CD4-positive, alpha-beta memory T cell (primary cell): ENCODE results near the gene ZNF627. TPM values are rescaled to one million over a fixed set of nuclear protein-coding genes. Genes with fewer than 3 reads are reported as not detected.
"Not testable (repeated sequence)": the region's sequence is repeated elsewhere in the genome, so short reads cannot be mapped to it uniquely, and the experiment has no call there.

Experiments
- CTCF ChIA-PET: fragments of 350-600 bp; sonication (Branson Sonifier 250); formaldehyde crosslinking; loops from one replicate; lab custom pipeline; 2021; ENCODE audit warnings: inconsistent platforms; ENCODE audit not compliant: partially characterized antibody; lab: Charles Lee
- POLR2A ChIA-PET: fragments of 350-600 bp; sonication (Branson Sonifier 250); formaldehyde crosslinking; loops from one replicate; lab custom pipeline; 2021; ENCODE audit not compliant: partially characterized antibody; lab: Charles Lee
- DNase-seq, 5 donors: peaks; one replicate each; pipeline versions ENCODE4 v3.0.0 to v3.0.0-alpha.2; 2020 to 2022; ENCODE audit warnings: mixed read lengths in 1 of 5
- H3K27ac ChIP-seq: one replicate; pipeline ENCODE4 v1.7.0; 2013; ENCODE audit warnings: low read depth, low read length
- H3K27me3 ChIP-seq: 2 replicates; pipeline ENCODE4 v1.7.0; 2013; ENCODE audit warnings: mild to moderate bottlenecking, low read length, moderate library complexity; ENCODE audit not compliant: insufficient read depth
- H3K36me3 ChIP-seq: 2 replicates; pipeline ENCODE4 v1.7.0; 2013; ENCODE audit warnings: mild to moderate bottlenecking, low read length, moderate library complexity; ENCODE audit not compliant: insufficient read depth
- H3K4me1 ChIP-seq: 2 replicates; pipeline ENCODE4 v1.7.0; 2013; ENCODE audit warnings: mild to moderate bottlenecking, low read length, moderate library complexity; ENCODE audit not compliant: insufficient read depth
- H3K4me3 ChIP-seq, 2 donors: one replicate each; pipeline ENCODE4 v1.7.0; 2013; ENCODE audit warnings: low read length in 2 of 2, mild to moderate bottlenecking in 1 of 2
- H3K9me3 ChIP-seq, 2 donors: one replicate each; pipeline ENCODE4 v1.7.0; 2013; ENCODE audit warnings: low read length in 2 of 2, control low read depth in 1 of 2; ENCODE audit not compliant: control insufficient read depth in 1 of 2
- H3K27ac Mint-ChIP-seq, 7 donors: one replicate each; pipeline ENCODE4 v1.8.0; 2020 to 2021; ENCODE audit warnings: mixed read lengths in 7 of 7, mild to moderate bottlenecking in 6 of 7, inconsistent platforms in 3 of 7, moderate library complexity in 3 of 7
- H3K27me3 Mint-ChIP-seq, 2 donors: one replicate each; pipeline ENCODE4 v1.8.0; 2020 to 2021; ENCODE audit warnings: mixed read lengths in 2 of 2
- H3K36me3 Mint-ChIP-seq, 2 donors: one replicate each; pipeline ENCODE4 v1.8.0; 2020 to 2021; ENCODE audit warnings: mixed read lengths in 2 of 2, inconsistent platforms in 1 of 2, mild to moderate bottlenecking in 1 of 2
- H3K4me1 Mint-ChIP-seq, 4 donors: one replicate each; pipeline ENCODE4 v1.8.0; 2020 to 2021; ENCODE audit warnings: mixed read lengths in 4 of 4, mild to moderate bottlenecking in 1 of 4
- H3K4me3 Mint-ChIP-seq, 8 donors: one replicate each; pipeline ENCODE4 v1.8.0; 2020 to 2021; ENCODE audit warnings: mixed read lengths in 8 of 8, mild to moderate bottlenecking in 7 of 8, moderate library complexity in 6 of 8, inconsistent platforms in 3 of 8
- H3K9me3 Mint-ChIP-seq, 8 donors: one replicate each; pipeline ENCODE4 v1.8.0; 2020 to 2021; ENCODE audit warnings: mixed read lengths in 8 of 8, mild to moderate bottlenecking in 5 of 8, inconsistent platforms in 3 of 8, moderate library complexity in 1 of 8
- intact Hi-C: fragments of 100-400 bp; cut with micrococcal nuclease; formaldehyde crosslinking; loops from one replicate; pipeline ENCODE4 v1.15.1; 2023
- polyA plus RNA-seq, 2 donors: library from polyadenylated mRNA; unstranded; fragments of 300-500 nt; fragmentation: Illumina TruSeq; gene quantifications; one replicate each; pipeline ENCODE4 v1.2.3, GENCODE V29; 2021
- total RNA-seq, 2 experiments: library from RNA; stranded (reverse); gene quantifications; one replicate each; pipeline ENCODE4 v1.2.3, GENCODE V29; 2021

Gene ZNF627
- total and polyA plus RNA-seq, 4 experiments from 2014 or later: 6.8 to 12.6 (median 10.9) TPM

DNA sequence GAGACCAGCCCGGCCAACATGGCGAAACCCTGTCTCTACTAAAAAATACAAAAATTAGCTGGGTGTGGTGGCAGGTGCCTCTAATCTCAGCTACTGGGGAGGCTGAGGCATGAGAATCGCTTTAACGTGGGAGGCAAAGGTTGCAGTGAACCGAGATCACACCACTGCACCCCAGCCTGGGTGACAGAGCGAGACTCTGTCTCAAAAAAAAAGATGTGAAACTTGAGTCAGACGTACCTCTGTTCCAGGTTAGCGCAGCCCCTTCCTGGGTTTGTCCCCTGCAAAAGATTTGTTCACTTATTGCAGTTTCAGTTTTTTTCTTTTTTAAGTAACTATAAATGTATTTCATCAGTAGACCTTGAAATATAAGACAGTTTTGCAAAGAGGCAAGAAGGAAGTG is 2.4 kb downstream of the ZNF627 start:
- H3K27ac ChIP-seq, H3K27me3 ChIP-seq, H3K4me3 ChIP-seq, H3K9me3 ChIP-seq, H3K36me3 ChIP-seq, H3K27me3 Mint-ChIP-seq, intact Hi-C loops, DNase-seq, CTCF ChIA-PET, H3K9me3 Mint-ChIP-seq, POLR2A ChIA-PET: not testable (repeated sequence)
- H3K4me1 Mint-ChIP-seq: peaks cover 12 to 35% (median 20%) of the 10 kb centered on the region in 4 donors
- peak overlapping the region in 1 of 7 donors; percentile 46 for H3K27ac Mint-ChIP-seq
- peaks cover 8 to 20% of the 10 kb centered on the region in 2 donors for H3K36me3 Mint-ChIP-seq
- peaks cover 15% of the 10 kb centered on the region for H3K4me1 ChIP-seq
- H3K4me3 Mint-ChIP-seq: peak overlapping the region in 1 of 8 donors; percentile 17

DNA sequence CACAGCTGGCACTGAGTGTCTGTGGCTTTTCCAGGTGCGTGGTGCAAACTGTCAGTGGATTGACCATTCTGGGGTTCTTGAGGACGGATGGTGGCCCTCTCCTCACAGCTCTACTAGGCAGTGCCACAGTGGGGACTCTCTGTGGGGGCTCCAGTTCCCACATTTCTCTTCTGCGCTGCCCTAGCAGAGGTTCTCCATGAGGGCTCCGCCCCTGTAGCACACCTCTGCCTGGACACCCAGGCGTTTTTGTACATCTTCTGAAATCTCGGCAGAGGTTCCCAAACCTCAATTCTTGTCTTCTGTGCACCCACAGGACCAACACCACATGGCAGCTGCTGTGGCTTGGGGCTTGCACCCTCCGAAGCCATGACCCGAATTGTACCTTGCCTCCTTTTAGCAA is 9.2 kb downstream of the ZNF627 start:
- CTCF ChIA-PET: no interaction called here
- Histone ChIP-seq H3K36me3 (no peaks in the 10 kb centered on the region), H3K27me3 (no peaks in the 10 kb centered on the region), H3K27ac (no peak overlapping the region), H3K4me3 (no peak overlapping the region), H3K4me1 (no peaks in the 10 kb centered on the region), H3K9me3 (peaks cover 0 to 6% of the 10 kb centered on the region in 2 donors)
- Mint-ChIP-seq H3K36me3 (peaks cover 15 to 46% of the 10 kb centered on the region in 2 donors), H3K4me3 (no peak overlapping the region), H3K9me3 (peaks cover 0 to 25% (median 14%) of the 10 kb centered on the region in 8 donors), H3K4me1 (peaks cover 0 to 11% (median 8%) of the 10 kb centered on the region in 4 donors), H3K27me3 (no peaks in the 10 kb centered on the region), H3K27ac (no peak overlapping the region)
- POLR2A ChIA-PET: no interaction called here
- DNase-seq: no peak
- intact Hi-C loops: no loop called here

DNA sequence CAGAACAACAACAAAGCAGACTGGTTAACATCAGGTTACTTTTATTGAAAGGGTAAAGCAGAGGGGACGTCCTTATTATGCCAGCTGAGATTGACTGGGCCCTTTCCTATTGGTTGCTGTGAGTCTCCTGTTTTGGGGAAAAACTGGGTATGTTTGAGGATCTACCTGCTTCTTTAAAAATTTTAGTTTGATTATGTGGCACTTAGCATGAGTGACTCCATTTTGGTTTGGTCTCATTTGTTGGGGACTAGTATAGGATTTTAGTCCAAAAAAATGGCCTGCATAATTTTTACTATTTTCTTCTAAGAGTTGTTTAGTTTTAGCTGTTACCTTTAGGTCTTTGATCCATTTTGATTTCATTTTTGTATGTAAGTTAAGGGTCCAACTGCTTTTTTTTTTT is 14.4 kb downstream of the ZNF627 start:
- Histone ChIP-seq H3K4me3 (no peak overlapping the region), H3K27ac (no peak overlapping the region), H3K27me3 (no peaks in the 10 kb centered on the region), H3K9me3 (peaks cover 0 to 3% of the 10 kb centered on the region in 2 donors), H3K36me3 (peaks cover 12% of the 10 kb centered on the region), H3K4me1 (no peaks in the 10 kb centered on the region)
- H3K36me3 Mint-ChIP-seq: peaks cover 29 to 37% of the 10 kb centered on the region in 2 donors
- no peaks in the 10 kb centered on the region for H3K27me3 Mint-ChIP-seq
- no peak overlapping the region for H3K27ac Mint-ChIP-seq
- no peak for DNase-seq
- POLR2A ChIA-PET: no interaction called here
- peaks cover 2 to 38% (median 14%) of the 10 kb centered on the region in 8 donors for H3K9me3 Mint-ChIP-seq
- CTCF ChIA-PET: interaction anchor here (0.6 kb wide), 1 partner anchor 1003 kb away, joined by 3 read pairs; no protein-coding TSS in a partner anchor
- intact Hi-C loops: no loop called here
- no peak overlapping the region for H3K4me3 Mint-ChIP-seq
- peaks cover 0 to 8% (median 6%) of the 10 kb centered on the region in 4 donors for H3K4me1 Mint-ChIP-seq

DNA sequence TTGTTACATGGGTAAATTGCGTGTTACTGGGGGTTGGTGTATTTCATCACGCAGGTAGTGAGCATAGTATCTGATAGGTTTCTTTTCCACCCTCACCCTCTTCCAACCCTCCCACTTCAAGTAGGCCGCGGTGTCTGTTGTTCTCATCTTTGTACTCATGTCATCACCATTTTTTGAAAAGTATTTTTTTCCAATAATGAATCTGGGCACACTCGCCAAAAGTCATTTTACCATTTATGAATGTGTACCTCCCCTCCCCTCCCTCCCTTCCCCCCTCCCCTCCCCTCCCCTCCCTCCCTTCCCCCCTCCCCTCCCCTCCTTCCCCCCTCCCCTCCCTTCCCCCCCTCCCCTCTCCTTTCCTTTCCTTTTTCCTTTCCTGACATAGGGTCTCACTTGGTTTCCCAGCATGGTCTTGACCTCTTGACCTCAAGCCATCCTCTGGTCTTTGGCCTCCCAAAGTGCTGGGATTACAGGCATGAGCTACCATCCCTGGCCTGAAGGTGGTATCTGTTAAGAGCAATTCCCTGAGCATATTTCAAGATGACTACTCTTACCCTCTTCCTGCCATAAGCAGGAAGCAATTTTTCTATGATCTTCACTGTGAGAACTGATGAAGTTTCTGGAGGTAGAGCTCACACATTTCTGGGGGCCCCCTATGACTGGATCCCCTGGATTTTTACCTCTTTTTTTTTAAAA is 15.7 kb downstream of the ZNF627 start:
- ChIA-PET CTCF (no interaction called here), POLR2A (no interaction called here)
- Histone ChIP-seq H3K9me3 (peaks cover 5 to 14% of the 10 kb centered on the region in 2 donors), H3K27me3 (no peaks in the 10 kb centered on the region), H3K4me1 (no peaks in the 10 kb centered on the region), H3K27ac (no peak overlapping the region), H3K36me3 (peaks cover 22% of the 10 kb centered on the region), H3K4me3 (no peak overlapping the region)
- Mint-ChIP-seq H3K9me3 (peaks cover 0 to 42% (median 20%) of the 10 kb centered on the region in 8 donors), H3K4me3 (no peak overlapping the region), H3K27me3 (no peaks in the 10 kb centered on the region), H3K4me1 (peaks cover 0 to 8% (median 5%) of the 10 kb centered on the region in 4 donors), H3K36me3 (peaks cover 34 to 41% of the 10 kb centered on the region in 2 donors), H3K27ac (peak overlapping the region in 1 of 7 donors; percentile 38)
- intact Hi-C loops: no loop called here
- DNase-seq: no peak

DNA sequence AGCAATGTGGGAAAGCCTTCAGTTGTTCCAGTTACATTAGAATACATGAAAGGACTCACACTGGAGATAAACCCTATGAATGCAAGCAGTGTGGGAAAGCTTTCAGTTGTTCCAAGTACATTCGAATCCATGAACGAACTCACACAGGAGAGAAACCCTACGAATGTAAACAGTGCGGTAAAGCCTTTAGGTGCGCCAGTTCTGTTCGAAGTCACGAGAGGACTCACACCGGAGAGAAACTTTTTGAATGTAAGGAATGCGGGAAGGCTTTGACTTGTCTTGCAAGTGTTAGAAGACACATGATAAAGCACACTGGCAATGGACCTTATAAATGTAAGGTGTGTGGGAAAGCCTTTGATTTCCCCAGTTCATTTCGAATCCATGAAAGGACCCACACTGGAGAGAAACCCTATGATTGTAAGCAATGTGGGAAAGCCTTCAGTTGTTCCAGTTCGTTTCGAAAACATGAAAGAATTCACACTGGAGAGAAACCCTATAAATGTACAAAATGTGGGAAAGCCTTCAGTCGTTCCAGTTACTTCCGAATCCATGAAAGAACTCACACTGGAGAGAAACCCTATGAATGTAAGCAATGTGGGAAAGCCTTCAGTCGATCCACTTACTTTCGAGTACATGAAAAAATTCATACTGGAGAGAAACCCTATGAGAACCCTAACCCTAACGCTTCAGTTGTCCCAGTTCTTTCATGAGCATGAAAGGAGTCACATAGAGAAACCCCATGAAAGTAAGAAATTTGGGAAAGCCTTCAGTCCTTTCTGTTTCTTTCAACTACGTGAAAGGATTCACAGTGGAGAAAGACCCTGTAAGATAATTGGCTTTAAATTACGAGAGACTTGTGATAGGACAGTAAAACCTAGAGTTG is 20.1 kb downstream of the ZNF627 start:
- H3K27me3 Mint-ChIP-seq: no peaks in the 10 kb centered on the region
- peaks cover 0 to 73% (median 47%) of the 10 kb centered on the region in 8 donors for H3K9me3 Mint-ChIP-seq
- Histone ChIP-seq H3K4me1 (no peaks in the 10 kb centered on the region), H3K27me3 (no peaks in the 10 kb centered on the region), H3K36me3 (peaks cover 22% of the 10 kb centered on the region), H3K4me3 (no peak overlapping the region), H3K27ac (no peak overlapping the region), H3K9me3 (peaks cover 5 to 25% of the 10 kb centered on the region in 2 donors)
- POLR2A ChIA-PET: no interaction called here
- DNase-seq: no peak
- H3K4me1 Mint-ChIP-seq: peaks cover 0 to 7% (median 2%) of the 10 kb centered on the region in 4 donors
- intact Hi-C loops: no loop called here
- H3K36me3 Mint-ChIP-seq: peaks cover 65 to 73% of the 10 kb centered on the region in 2 donors
- H3K4me3 Mint-ChIP-seq: no peak overlapping the region
- CTCF ChIA-PET: no interaction called here
- H3K27ac Mint-ChIP-seq: no peak overlapping the region

DNA sequence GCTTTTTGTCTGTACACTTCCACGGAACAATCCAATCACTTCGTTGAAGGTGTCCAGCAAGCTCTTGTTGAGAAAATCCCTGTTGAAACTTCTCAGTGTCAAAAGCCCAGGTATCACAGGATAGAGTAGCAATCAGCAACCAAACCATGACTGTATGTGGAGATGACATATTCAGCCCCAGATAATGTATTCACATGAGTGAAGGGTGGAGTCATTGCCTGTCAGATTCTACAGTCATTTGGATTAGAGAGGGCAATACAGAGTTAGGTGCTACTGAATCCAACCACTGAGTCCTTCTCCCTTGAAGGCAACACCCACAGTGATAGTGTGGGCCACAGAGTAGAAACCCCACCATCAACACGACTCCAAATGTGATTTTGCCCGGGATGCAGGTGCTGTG is 23.3 kb downstream of the ZNF627 start:
- peaks cover 51 to 58% of the 10 kb centered on the region in 2 donors for H3K36me3 Mint-ChIP-seq

DNA sequence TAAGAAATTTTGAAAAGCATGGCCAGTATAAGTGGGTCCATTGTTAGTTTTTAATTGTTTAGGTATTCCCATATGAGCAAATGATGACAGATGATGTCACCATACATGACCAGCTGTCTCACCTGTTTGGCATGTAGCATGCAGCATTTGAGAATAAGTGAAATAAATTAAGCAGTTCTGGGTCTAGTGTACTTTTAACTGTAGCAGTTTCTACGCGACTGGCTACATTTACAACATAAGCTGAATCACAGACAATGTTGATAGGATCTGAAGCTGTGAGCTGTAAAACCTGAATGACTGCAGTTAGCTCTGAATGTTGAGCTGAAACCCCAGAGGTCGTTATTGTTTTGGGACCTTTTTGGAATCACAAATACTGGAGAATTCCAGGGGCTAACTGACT is 25.1 kb downstream of the ZNF627 start:
- H3K4me1 ChIP-seq, H3K4me3 Mint-ChIP-seq, intact Hi-C loops, CTCF ChIA-PET, H3K36me3 ChIP-seq, DNase-seq, H3K27me3 ChIP-seq, H3K4me1 Mint-ChIP-seq, H3K27ac Mint-ChIP-seq, H3K27ac ChIP-seq, H3K4me3 ChIP-seq, POLR2A ChIA-PET: not testable (repeated sequence)
- Mint-ChIP-seq H3K27me3 (peaks cover 14 to 18% of the 10 kb centered on the region in 2 donors), H3K36me3 (peaks cover 38 to 42% of the 10 kb centered on the region in 2 donors), H3K9me3 (peaks cover 0 to 52% (median 31%) of the 10 kb centered on the region in 8 donors)
- peaks cover under 1 to 16% of the 10 kb centered on the region in 2 donors for H3K9me3 ChIP-seq

More for the DNA sequence above, 23.3 kb downstream of the ZNF627 start:
- intact Hi-C loops: no loop called here
- no peak overlapping the region for H3K27ac ChIP-seq
- ChIA-PET CTCF (no interaction called here), POLR2A (no interaction called here)
- H3K9me3 Mint-ChIP-seq: peaks cover 0 to 63% (median 42%) of the 10 kb centered on the region in 8 donors
- H3K27me3 Mint-ChIP-seq: peaks cover 7 to 13% of the 10 kb centered on the region in 2 donors
- no peaks in the 10 kb centered on the region for H3K27me3 ChIP-seq
- no peak overlapping the region for H3K4me3 Mint-ChIP-seq
- H3K4me1 Mint-ChIP-seq: peaks cover 5 to 10% (median 8%) of the 10 kb centered on the region in 4 donors
- DNase-seq: no peak
- H3K4me1 ChIP-seq: no peaks in the 10 kb centered on the region
- H3K27ac Mint-ChIP-seq: no peak overlapping the region
- H3K9me3 ChIP-seq: peaks cover 5 to 25% of the 10 kb centered on the region in 2 donors
- H3K36me3 ChIP-seq: peaks cover 17% of the 10 kb centered on the region
- H3K4me3 ChIP-seq: no peak overlapping the region
